Activated T-helper 2 cell treated with anti-CD3 and anti-CD28 coated beads, Interferon-gamma antibody, Interleukin-2, Interleukin-4, amounts not matched to agents 10 μg/mL and 5 μg/mL and 100 μg/mL, durations not matched to agents 14 hours and 24 hours and 36 hours (primary cell): ENCODE results near the gene TSPEAR. TPM values are rescaled to one million over a fixed set of nuclear protein-coding genes. Genes with fewer than 3 reads are reported as not detected.

ENCODE experiments used
- DNase-seq: peaks from one replicate; pipeline ENCODE4 v3.0.0; 2021; ENCODE audit warnings: low spot score
- H3K27ac Mint-ChIP-seq: one replicate; pipeline ENCODE4 v1.8.0; 2021; ENCODE audit warnings: mixed read lengths
- H3K27me3 Mint-ChIP-seq: one replicate; pipeline ENCODE4 v1.8.0; 2021; ENCODE audit warnings: low read depth, mixed read lengths
- H3K36me3 Mint-ChIP-seq: one replicate; pipeline ENCODE4 v1.8.0; 2021; ENCODE audit warnings: low read depth, mixed read lengths
- H3K4me1 Mint-ChIP-seq: one replicate; pipeline ENCODE4 v1.8.0; 2021; ENCODE audit warnings: low read depth, mixed read lengths
- H3K4me3 Mint-ChIP-seq: one replicate; pipeline ENCODE4 v1.8.0; 2021; ENCODE audit warnings: low read depth, mild to moderate bottlenecking, moderate library complexity, mixed read lengths
- H3K9me3 Mint-ChIP-seq: one replicate; pipeline ENCODE4 v1.8.0; 2021; ENCODE audit warnings: mixed read lengths
- intact Hi-C: fragments of 100-400 bp; cut with micrococcal nuclease; formaldehyde crosslinking; loops from one replicate; pipeline ENCODE4 v1.15.1; 2023
- total RNA-seq: library from RNA; stranded (reverse); gene quantifications from 2 replicates; pipeline ENCODE4 v1.2.3, GENCODE V29; 2022

Gene TSPEAR
- total RNA-seq, 1 donor from 2014 or later: not detected

GRCh38 chr21:44526096-44526997 lies 185.0 kb downstream of the TSPEAR start:
- no peak overlapping the region for H3K4me3 Mint-ChIP-seq

GRCh38 chr21:44525391-44526095 lies 185.8 kb downstream of the TSPEAR start:
- intact Hi-C loops: no loop called here
- Mint-ChIP-seq H3K4me3 (no peak overlapping the region), H3K4me1 (no peaks in the 10 kb centered on the region), H3K9me3 (no peaks in the 10 kb centered on the region), H3K27ac (no peak overlapping the region), H3K36me3 (no peaks in the 10 kb centered on the region), H3K27me3 (no peaks in the 10 kb centered on the region)
- no peak for DNase-seq

More at GRCh38 chr21:44526096-44526997, 185.0 kb downstream of the TSPEAR start:
- Mint-ChIP-seq H3K4me1 (no peaks in the 10 kb centered on the region), H3K27me3 (no peaks in the 10 kb centered on the region), H3K9me3 (no peaks in the 10 kb centered on the region), H3K36me3 (no peaks in the 10 kb centered on the region), H3K27ac (no peak overlapping the region)
- intact Hi-C loops: no loop called here
- no peak for DNase-seq

GRCh38 chr21:44524414-44525371 lies 186.7 kb downstream of the TSPEAR start:
- no peak for DNase-seq
- Mint-ChIP-seq H3K9me3 (no peaks in the 10 kb centered on the region), H3K27ac (no peak overlapping the region), H3K4me3 (no peak overlapping the region), H3K4me1 (no peaks in the 10 kb centered on the region), H3K36me3 (no peaks in the 10 kb centered on the region), H3K27me3 (no peaks in the 10 kb centered on the region)
- intact Hi-C loops: no loop called here

- Mint-ChIP-seq H3K4me1 (no peaks in the 10 kb centered on the region), H3K27ac (no peak overlapping the region), H3K4me3 (no peak overlapping the region), H3K9me3 (no peaks in the 10 kb centered on the region), H3K27me3 (no peaks in the 10 kb centered on the region), H3K36me3 (no peaks in the 10 kb centered on the region)
- intact Hi-C loops: no loop called here
- no peak for DNase-seq
Measured at GRCh38 chr21:44523567-44524413, 187.6 kb downstream of the TSPEAR start.

GRCh38 chr21:44522753-44523204 lies 188.6 kb downstream of the TSPEAR start:
- H3K4me1 Mint-ChIP-seq: peaks cover 4% of the 10 kb centered on the region
- intact Hi-C loops: no loop called here
- H3K36me3 Mint-ChIP-seq: no peaks in the 10 kb centered on the region
- H3K4me3 Mint-ChIP-seq: no peak overlapping the region
- H3K9me3 Mint-ChIP-seq: no peaks in the 10 kb centered on the region
- H3K27me3 Mint-ChIP-seq: no peaks in the 10 kb centered on the region
- no peak for DNase-seq
- no peak overlapping the region for H3K27ac Mint-ChIP-seq

GRCh38 chr21:44521928-44522752 lies 189.2 kb downstream of the TSPEAR start:
- H3K4me3 Mint-ChIP-seq: no peak overlapping the region
- intact Hi-C loops: no loop called here
- H3K27me3 Mint-ChIP-seq: no peaks in the 10 kb centered on the region
- H3K4me1 Mint-ChIP-seq: peaks cover 4% of the 10 kb centered on the region
- H3K27ac Mint-ChIP-seq: no peak overlapping the region
- H3K36me3 Mint-ChIP-seq: no peaks in the 10 kb centered on the region
- no peak for DNase-seq
- H3K9me3 Mint-ChIP-seq: no peaks in the 10 kb centered on the region

GRCh38 chr21:44521301-44521927 lies 190.0 kb downstream of the TSPEAR start:
- Mint-ChIP-seq H3K27me3 (no peaks in the 10 kb centered on the region), H3K36me3 (no peaks in the 10 kb centered on the region), H3K4me1 (peaks cover 4% of the 10 kb centered on the region), H3K9me3 (no peaks in the 10 kb centered on the region), H3K27ac (no peak overlapping the region), H3K4me3 (no peak overlapping the region)
- no peak for DNase-seq
- intact Hi-C loops: no loop called here

GRCh38 chr21:44520326-44521300 lies 190.8 kb downstream of the TSPEAR start:
- Mint-ChIP-seq H3K27me3 (no peaks in the 10 kb centered on the region), H3K9me3 (no peaks in the 10 kb centered on the region), H3K4me3 (no peak overlapping the region), H3K27ac (no peak overlapping the region), H3K4me1 (peaks cover 4% of the 10 kb centered on the region), H3K36me3 (no peaks in the 10 kb centered on the region)
- DNase-seq: no peak
- intact Hi-C loops: no loop called here

GRCh38 chr21:44519346-44520325 lies 191.7 kb downstream of the TSPEAR start:
- Mint-ChIP-seq H3K4me1 (peaks cover 4% of the 10 kb centered on the region), H3K9me3 (no peaks in the 10 kb centered on the region), H3K27ac (no peak overlapping the region), H3K4me3 (no peak overlapping the region), H3K36me3 (no peaks in the 10 kb centered on the region), H3K27me3 (no peaks in the 10 kb centered on the region)
- intact Hi-C loops: no loop called here
- no peak for DNase-seq
